Measurements from ENCODE around the gene FGD5. TPM values are rescaled to one million over a fixed set of nuclear protein-coding genes. Genes with fewer than 3 reads are reported as not detected.

The FGD5 gene
- total RNA-seq, 1 donor from 2014 or later, result 294 TPM

DNA sequence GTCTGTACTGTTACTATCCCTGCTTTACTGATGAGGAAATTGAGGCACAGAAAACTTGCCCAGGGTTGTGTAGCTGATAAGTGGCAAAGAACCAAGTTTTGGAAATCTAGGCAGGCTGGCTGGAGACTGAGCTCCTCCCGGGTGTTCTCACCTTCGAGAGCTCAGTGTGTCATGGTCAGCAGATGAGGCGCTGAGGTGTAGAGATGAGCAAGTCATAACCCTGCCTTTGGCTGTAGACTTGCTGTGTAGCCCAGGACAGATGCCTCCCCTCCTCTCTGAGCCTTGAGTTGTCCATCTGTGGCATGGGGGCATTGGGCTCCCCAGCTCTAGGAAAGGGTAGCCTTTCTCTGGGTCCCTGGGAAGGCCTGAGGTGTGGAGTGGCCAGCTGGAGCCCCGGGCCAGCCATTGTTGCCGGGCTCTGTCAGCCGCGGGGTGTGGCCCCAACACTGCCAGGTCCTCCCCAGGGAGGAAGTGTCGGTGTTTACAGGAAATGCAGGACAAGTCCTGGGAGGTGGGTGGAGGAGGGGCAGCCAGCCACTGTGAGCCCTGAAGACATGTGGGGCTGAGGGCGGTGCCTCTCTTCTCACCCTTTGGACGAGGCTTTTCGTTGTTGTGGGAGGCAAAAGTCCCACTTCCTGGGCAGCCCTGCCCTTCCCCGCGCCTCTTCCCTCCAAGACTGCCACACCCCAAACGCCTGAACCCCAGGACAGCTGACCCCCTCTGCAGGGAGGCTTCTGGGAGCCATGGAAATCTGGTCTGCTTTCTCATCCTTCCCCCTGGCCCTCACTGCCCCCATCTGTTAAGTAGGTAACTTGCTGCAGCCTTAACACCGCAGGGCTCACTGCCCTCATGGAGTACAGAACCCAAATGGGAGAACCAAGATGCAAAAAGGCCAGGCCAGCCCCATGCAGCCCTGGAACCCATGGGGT lies 29.1 kb downstream of the FGD5 start:
- Mint-ChIP-seq H3K9me3 (ENCODE audit: unreplicated experiment) (no peaks in the 10 kb centered on the region), H3K4me1 (ENCODE audit: unreplicated experiment) (peaks cover 59% of the 10 kb centered on the region), H3K4me3 (ENCODE audit: unreplicated experiment) (peak overlapping the region; percentile 11), H3K27ac (ENCODE audit: unreplicated experiment) (peak overlapping the region; percentile 88), H3K36me3 (ENCODE audit: low read depth, unreplicated experiment) (peaks cover 4% of the 10 kb centered on the region), H3K27me3 (ENCODE audit: unreplicated experiment) (peaks cover 4% of the 10 kb centered on the region)
- TF ChIP-seq, protein P1, sequence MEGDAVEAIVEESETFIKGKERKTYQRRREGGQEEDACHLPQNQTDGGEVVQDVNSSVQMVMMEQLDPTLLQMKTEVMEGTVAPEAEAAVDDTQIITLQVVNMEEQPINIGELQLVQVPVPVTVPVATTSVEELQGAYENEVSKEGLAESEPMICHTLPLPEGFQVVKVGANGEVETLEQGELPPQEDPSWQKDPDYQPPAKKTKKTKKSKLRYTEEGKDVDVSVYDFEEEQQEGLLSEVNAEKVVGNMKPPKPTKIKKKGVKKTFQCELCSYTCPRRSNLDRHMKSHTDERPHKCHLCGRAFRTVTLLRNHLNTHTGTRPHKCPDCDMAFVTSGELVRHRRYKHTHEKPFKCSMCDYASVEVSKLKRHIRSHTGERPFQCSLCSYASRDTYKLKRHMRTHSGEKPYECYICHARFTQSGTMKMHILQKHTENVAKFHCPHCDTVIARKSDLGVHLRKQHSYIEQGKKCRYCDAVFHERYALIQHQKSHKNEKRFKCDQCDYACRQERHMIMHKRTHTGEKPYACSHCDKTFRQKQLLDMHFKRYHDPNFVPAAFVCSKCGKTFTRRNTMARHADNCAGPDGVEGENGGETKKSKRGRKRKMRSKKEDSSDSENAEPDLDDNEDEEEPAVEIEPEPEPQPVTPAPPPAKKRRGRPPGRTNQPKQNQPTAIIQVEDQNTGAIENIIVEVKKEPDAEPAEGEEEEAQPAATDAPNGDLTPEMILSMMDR (IDR thresholded peaks at IDR 0.05; ENCODE audit: unreplicated experiment), result no peak
- DNase-seq (ENCODE audit: low spot score), result peak; percentile 71

DNA sequence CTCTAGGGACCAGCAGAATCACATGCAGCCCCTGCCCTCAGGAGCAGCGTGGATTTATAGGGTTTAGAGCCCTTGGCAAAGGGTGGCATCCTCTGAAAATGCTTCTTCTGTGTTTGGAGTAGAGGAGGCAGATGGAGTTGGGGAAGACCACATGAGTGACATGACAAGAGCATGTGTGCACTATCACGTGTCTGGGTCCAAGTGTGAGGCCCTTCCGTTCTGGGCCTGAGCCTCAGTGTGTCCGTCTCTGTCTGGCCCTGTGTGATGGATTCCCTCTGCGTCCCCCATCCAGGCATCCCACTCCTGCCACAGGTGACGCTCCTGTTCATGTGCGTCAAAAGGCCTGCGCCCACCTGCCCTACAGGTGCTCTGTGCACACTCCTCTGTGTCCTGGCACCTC lies 30.1 kb downstream of the FGD5 start:
- Mint-ChIP-seq H3K9me3 (ENCODE audit: unreplicated experiment) (no peaks in the 10 kb centered on the region), H3K36me3 (ENCODE audit: low read depth, unreplicated experiment) (peaks cover 4% of the 10 kb centered on the region), H3K27me3 (ENCODE audit: unreplicated experiment) (peaks cover 4% of the 10 kb centered on the region), H3K27ac (ENCODE audit: unreplicated experiment) (no peak overlapping the region), H3K4me3 (ENCODE audit: unreplicated experiment) (no peak overlapping the region), H3K4me1 (ENCODE audit: unreplicated experiment) (peaks cover 61% of the 10 kb centered on the region)
- TF ChIP-seq, protein P1 (IDR thresholded peaks at IDR 0.05; ENCODE audit: unreplicated experiment), result no peak
- DNase-seq (ENCODE audit: low spot score), result no peak

DNA sequence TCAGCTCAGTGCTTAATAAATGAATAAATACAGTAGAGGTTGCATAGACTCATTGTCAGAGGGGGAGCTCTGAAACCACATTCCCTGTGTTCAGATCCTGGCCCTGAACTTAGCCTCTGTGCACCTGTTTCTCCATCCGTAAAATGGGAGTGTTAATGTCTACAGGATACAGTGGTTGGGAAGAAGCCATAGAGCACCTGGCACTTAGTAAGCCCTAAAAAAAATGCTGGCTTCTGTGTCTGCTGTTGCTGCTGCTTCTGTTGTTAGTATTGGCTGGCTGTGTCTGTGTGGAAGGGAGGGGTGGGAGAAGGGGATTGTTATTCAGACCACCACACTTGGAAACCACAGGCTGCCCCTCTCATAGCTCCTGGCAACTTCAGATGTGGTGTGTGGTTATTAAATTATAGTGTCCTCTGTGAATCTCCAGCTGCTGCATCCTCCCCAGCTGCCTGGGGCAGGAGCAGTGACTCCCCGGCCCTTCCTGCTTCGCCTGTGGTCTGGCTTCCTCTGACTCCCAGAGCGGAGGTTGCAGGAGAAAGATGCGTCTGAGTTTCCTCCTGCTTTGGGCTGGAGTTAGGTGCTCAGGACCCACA lies 31.0 kb downstream of the FGD5 start:
- H3K27me3 Mint-ChIP-seq (ENCODE audit: unreplicated experiment), result peaks cover 4% of the 10 kb centered on the region
- H3K4me1 Mint-ChIP-seq (ENCODE audit: unreplicated experiment), result peaks cover 58% of the 10 kb centered on the region
- peak; percentile 44 for DNase-seq (ENCODE audit: low spot score)
- H3K36me3 Mint-ChIP-seq (ENCODE audit: low read depth, unreplicated experiment), result peaks cover 4% of the 10 kb centered on the region
- H3K9me3 Mint-ChIP-seq (ENCODE audit: unreplicated experiment), result no peaks in the 10 kb centered on the region
- TF ChIP-seq, protein P1 (IDR thresholded peaks at IDR 0.05; ENCODE audit: unreplicated experiment), result no peak
- peak overlapping the region; percentile 75 for H3K27ac Mint-ChIP-seq (ENCODE audit: unreplicated experiment)
- H3K4me3 Mint-ChIP-seq (ENCODE audit: unreplicated experiment), result peak overlapping the region; percentile 25

DNA sequence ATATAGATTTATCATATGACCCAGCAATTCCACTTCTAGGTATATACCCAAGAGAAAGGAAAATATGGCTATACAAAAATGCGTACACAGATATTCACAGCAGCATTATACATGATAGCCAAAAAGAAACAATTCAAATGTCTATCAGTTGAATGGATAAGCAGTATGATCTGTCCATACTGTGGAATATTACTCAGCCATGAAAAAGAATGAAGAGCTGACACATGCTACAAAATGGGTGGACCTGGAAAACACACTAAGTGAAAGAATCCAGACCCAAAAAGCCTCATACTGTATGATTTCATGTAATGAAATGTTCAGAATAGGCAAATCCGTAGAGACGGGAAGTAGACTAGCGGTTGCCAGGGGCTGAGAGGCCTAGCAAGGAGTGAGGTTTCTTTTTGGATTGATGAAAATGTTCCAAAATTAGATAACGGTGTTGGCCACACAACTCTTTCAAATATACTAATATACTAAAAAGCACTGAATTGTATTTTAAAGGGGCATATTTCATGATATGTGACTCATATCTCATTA lies 33.4 kb downstream of the FGD5 start:
- Mint-ChIP-seq H3K27me3 (ENCODE audit: unreplicated experiment) (no peaks in the 10 kb centered on the region), H3K4me1 (ENCODE audit: unreplicated experiment) (peaks cover 39% of the 10 kb centered on the region), H3K4me3 (ENCODE audit: unreplicated experiment) (no peak overlapping the region), H3K36me3 (ENCODE audit: low read depth, unreplicated experiment) (peaks cover 10% of the 10 kb centered on the region), H3K9me3 (ENCODE audit: unreplicated experiment) (no peaks in the 10 kb centered on the region), H3K27ac (ENCODE audit: unreplicated experiment) (peak overlapping the region; percentile 22)
- TF ChIP-seq, protein P1 (IDR thresholded peaks at IDR 0.05; ENCODE audit: unreplicated experiment), result no peak
- DNase-seq (ENCODE audit: low spot score), result no peak

Data from endothelial cell (in vitro differentiated cells).